Measurements from ENCODE around the gene LDLRAD3.

LDLRAD3 gene

DNA sequence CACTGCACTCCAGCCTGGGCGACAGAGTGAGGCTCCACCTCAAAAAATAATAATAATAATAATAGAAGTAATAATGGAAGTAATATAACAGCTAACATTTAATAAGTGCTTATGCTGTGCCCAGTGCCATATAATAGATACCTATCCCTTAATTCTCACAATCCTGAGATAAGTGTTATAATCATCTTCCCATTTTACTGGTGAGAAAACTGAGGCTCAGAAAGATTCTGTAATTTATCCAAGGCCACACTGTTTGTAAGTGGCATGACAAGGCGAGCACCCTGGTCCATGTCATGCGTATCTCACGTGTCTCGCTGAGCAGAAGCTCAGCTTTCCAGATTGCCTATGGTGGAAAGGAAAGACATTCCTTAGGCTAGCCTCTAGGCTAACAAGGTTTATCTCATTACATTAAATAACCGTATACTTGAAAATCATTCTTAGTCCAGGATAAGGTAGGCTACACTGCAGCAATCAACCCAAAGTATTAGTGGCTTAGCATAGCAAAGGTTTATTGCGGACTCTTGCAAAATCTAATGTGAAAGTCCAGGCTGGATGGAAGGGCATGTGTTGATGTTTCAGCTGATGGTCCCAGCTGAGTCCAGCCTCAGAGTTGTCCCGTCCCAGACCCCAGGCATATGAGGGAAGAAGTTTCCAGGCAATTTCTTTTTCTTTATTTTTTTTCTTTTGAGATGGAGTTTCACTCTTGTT is 15.0 kb upstream of the LDLRAD3 start:
- DNase-seq = no peak

DNA sequence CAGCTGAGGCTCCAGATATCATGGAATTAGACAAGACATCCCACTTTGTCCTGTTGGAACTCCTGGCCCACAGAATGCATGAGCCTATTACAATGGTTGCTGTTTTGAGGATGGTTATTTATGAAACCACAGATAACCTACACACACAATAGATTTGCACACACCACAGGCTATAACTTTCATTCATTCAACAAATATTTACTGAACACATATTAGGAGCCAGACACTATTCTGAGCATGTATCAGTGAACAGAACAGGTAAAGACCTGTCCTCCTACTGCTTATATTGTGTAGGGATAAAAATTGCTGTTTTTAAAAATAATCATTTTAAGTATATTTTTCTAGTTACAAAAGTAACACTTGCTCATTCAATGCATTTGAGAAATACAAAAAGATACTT is 13.4 kb upstream of the LDLRAD3 start:
- DNase-seq = no peak

DNA sequence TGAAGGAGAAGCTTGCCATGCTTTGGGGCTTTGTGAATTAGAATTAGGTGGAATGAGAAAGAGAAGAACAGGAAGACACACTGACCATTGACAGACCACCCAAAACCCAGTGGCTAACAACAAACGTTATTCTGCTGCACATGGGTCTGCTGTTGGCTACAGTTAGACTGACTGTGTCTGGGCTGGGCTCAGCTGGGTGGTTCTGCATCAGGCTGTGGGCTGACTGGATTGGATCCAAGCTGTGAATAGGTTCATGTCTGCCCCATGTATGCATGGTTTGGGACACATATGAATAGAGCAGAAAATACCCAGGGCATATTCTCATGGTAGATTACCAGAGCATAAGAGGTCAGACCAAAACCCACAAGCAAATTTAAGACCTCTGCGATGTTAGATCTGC is 11.7 kb upstream of the LDLRAD3 start:
- DNase-seq = no peak

DNA sequence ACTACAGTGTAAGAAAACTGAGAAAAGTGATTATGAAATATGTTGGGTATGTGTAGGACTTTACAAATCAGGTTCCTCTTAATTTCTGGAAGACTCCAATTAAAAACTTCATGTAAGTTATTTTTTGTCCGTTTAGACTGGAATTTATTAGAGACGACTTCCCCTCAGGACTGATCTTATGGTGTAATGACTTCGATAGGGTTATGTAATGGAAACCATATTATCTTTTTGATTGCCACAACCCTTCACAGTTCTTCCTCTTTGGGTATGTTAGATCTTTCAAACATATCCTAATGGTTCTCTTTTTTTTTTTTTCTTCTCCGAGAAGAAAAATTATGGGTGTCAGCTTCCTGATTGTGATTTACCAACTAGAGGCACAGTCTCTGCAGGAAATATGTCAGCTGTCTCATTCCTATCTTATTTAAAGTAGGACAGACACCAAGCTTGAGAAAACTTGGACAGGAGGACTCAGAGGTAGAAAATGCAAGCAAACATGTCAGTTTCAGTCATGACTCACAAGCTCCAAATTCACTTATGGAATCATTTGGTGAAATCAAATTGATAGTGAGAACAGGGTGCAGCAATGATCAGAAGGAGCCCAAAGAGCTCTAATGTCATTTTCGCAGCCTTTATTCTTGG is 11.1 kb upstream of the LDLRAD3 start:
- peak in 1 of 2 donors; percentile 16 for DNase-seq

DNA sequence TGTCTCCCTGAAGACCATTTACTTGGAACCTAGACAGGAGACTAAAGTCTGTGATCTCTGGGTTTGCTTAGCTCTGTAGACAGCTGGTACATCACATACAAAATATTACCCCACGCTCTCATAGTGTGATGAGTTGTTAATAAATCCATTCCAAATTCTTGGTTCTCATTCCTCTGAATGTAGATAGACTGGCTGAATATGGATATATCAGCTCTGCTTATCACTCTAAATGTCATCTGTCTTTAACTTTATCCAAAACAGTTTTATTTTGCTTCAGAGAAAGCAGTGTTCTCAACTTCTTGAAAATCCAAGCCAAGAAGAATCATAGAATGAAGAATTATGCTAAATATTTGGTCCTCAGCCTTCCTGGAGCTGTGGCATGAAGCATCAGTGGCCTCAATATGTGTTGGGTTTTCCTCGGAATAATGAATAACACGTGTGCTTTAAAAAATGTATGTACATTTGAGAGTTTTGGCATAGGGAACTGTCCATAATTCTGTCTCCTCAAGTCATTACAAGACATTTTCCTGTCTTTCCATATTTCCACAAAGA is 10.5 kb upstream of the LDLRAD3 start:
- no peak for DNase-seq

DNA sequence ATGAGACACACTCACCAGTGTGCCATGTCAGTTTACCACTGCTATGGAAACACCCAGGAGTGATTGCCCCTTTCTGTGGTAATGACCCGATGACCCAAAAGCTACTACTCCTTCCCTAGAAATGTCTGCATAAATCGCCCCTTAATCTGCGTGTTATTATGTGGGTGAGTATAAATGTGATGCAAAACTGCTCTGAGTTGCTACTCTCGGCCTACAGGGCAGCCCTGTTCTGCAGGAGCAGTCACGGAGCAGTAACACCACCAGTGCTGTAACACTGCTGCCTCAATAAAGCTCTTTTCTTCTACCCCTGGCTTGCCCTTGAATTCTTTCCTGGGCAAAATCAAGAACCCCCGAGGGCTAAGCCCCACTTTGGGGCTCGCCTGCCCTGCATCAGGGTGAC is 9.6 kb upstream of the LDLRAD3 start:
- DNase-seq = no peak

DNA sequence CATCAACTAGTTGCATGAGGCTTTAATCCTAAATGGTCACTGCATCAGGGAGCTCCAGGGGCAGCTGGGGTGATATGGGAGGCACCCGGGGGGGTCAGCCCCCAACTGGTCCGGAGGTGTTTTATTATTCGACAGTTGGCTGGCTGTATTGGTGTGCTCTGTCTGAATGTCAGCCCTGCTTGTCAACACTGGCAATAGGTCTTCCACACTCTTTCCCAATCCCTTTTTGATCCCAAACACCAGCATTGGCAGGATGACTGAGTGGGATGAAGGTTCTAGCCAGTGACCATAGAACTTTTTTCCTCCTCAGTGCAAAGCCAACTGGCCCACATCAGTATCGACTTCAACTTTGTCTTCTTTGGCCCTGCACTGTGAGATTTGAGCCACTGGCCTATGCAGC is 8.9 kb upstream of the LDLRAD3 start:
- no peak for DNase-seq

DNA sequence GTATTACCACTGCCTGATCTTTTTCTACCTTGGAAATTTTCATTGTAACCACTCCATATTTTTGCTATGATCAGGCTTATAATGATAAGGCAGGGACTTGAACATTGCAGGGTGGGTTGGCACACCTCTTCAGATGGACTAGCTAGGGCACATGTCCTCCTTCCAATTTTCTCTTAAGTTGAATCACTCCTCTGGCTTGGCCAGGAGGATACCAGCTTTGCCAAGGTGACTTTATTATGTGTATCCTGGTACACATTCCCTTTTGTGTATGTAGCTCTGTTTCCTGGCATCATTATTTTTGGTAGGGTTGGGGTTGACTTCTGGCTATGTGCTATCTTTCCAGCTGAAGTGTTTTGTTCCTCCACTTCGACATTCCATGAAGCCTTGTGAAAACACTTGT is 8.5 kb upstream of the LDLRAD3 start:
- no peak for DNase-seq

DNA sequence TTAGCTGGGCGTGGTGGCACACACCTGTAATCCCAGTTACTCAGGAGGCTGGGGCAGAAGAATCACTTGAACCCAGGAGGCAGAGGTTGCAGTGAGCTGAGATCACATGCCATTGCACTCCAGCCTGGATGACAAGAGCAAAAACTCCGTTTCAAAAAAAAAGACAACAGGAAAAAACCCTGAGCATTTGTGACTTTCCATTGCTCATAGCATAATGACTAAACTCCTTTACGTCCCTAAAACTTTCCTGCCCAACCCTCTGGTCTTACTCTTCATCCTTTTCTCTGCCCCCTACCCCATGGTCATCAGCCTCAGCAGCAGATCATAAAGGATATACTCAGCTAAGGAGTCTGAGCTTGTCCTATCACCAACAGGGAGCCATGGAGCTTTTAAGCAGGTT is 6.8 kb upstream of the LDLRAD3 start:
- no peak for DNase-seq

DNA sequence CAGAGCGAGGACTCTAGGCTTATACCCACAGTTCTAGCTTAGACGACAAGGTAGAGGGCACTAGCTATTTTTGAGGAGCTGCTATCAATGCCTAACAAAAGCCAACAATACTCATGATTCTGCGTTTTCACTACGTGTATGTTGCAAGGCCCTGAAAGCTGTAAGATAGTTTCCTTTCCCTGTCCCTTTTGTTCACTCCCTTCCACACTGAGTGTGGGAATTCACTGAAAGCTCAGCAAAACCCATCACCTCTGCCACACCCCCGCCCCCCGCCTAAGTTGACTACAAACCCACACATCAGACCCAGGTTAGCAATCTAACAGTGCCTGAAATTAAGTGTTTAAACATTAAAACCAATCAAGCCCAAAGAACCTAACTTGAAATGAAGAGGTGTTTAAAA is 6.2 kb upstream of the LDLRAD3 start:
- no peak for DNase-seq

DNA sequence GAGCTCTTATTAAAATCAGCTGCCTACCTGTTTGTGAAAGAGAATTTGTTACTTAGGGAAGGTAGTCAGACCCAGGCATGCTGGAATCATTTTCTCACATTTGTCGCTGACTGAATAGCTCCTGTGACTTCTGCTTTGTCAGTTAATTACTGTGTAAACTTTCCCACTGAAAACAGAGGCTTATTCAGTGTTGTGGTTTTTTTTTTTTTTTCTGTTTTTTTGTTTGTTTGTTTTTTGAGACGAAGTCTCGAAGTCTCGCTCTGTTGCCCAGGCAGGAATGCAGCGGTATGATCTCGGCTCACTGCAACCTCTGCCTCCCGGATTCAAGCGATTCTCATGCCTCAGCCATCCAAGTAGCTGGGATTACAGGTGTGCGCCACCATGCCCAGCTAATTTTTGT is 5.6 kb upstream of the LDLRAD3 start:
- DNase-seq = no peak

DNA sequence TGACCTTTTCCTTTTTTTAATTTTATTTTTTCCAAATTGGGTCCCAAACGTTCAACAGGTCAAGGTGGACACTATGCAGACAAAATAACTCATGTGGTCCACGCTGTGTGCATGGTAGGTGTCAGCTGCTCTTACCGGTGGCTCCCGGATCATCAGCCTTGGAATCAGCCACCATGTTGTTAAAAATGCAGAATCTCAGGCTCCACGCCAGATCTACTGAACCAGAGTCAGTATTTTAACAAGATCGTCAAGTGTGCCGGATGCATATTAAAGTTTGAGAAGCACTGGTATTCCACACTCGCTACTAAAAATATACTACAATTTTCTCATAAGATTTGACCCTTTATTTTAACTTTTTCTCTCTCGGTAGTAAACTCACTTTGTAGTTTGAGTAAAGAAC is 553 bp upstream of the LDLRAD3 start:
- no peak for DNase-seq

DNA sequence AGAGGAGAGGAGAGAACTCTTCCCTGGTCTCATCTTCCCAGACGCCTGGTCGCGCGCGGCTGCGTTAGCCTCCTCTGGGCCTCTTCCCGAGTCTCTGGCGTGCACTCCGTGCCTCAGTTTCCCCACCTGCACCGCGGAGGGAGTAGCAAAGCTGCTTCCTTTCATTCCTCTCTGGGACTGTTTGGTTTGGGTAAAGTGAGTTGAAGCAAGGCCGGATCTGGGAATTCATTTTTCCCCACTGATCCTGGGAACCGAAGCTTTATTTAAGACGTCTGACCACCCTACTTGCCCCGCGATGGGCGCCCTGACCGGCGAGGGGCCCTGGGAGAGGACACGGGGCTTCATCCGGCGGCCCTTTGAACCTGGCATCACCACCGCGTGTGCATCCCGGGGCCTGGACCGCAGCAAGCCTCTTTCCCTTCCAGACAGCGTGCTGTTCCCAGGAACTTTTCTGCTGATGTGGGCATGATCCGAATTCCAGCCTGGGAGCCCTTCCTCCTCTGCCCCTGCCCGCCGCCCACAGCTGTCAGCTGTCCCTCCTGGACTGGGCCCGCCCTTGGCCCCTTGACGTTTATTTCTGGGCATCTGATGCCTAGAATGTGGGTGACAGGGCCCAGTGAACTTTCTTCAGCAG is 758 bp downstream of the LDLRAD3 start:
- no peak for DNase-seq

DNA sequence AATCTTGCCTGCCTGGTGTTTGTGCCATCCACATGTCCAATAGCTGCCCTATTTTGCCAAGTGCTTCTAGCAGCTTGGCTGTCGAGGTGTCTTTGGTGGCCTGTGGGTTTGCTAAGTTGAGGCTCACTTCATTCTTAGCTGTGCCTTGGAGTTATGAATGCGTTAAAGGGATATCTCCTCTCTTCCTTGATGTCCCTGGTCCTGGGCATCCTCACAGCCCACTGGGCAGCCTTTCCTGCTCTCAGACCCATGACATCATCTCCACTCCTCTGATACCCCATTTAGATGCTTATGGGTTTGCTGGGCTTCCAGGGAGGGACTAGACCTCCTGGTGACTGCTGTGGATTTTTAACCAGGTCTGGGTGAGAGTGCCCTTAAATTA is 1.3 kb downstream of the LDLRAD3 start:
- DNase-seq = no peak

DNA sequence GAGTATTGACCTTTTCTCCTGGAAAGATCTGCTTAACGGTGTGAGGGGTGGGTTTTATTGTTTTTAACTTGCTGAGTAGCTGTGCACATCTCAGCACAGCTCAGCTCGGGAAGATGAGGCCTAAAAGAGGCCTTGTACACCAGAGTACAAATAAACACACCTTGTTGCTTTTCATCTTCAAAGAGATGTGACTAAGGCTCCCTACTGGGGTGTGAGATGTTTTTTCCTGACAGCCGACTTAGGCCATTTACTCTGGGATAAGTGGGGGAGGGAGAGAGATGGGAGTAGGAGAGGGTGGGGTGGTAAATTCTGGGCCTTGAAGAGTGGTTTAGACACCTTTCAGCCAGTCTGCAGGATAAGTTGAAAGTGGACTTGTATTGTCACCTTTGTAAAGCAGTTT is 2.9 kb downstream of the LDLRAD3 start:
- no peak for DNase-seq

DNA sequence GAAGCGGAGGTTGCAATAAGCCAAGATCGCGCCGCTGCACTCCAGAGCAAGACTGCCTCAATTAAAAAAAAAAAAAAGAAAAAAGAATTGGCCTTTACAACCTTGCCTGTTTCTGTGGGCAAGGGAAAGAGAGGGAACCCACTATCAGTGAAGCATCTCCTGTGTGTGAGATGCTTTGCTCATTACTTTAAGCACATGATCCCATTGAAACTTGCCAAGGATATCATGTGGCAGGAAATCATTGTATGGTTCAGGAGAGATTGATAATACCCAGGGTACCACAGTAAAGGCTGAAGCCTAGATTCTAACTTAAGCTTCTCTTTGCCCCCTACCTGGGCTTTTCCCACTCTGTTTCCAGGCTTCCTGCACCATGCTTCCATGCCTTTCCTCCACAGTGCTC is 3.6 kb downstream of the LDLRAD3 start:
- no peak for DNase-seq

DNA sequence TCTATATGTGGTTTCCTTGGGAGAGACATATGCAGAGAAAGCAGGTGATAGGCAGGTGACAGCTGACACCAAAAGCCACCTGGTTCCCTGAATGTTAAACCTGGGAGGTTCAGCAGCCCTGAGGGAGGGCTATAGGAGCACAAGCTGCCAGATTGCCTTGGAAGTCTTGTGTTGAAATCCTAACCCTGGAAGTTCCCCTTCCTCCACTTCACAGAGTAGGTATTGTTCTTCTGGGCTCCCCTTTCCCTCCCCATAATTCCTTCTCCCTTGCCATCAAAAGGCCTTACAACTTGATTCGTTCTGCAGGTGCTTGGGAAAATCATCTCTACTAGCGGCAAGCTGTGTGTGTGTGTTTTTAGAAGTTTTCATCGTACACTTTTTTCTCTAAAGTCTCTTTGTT is 5.4 kb downstream of the LDLRAD3 start:
- DNase-seq = no peak

DNA sequence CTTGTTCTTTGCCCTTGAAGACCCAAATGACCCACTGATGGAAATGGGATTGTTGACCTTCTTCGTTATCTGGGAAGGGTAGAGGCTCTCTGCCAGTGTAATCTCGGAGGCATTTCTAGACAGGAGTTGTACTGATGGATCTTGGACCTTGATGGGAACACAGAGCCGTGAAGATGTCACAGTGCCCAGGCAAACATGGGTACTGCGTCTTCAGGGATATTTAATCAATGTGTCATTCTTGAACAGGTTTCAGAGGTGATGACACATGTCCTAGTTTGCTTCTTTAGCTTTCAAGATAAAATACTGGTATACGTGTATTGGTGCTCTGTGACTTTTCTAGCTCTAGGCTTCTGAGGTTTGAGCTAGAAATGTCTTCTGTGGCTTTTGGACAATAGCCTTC is 6.2 kb downstream of the LDLRAD3 start:
- no peak for DNase-seq

DNA sequence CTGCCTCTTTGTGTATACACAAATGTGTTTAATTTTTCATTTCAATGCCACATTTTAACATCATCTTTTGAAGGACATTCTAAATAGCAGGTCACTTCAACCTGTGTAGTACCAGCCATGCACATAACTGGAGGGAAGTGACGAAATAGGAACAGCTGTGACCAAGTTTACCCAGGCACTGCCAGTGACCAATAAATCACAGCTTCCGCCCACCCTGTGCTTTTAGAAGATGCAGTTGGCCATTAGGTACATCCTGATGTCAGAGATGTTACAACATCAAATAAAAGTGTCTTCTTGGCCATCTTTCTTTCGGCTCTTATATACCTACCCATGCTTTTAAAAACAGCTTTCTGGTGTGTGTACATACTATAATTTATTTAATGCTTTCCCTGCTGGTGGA is 7.8 kb downstream of the LDLRAD3 start:
- no peak for DNase-seq

DNA sequence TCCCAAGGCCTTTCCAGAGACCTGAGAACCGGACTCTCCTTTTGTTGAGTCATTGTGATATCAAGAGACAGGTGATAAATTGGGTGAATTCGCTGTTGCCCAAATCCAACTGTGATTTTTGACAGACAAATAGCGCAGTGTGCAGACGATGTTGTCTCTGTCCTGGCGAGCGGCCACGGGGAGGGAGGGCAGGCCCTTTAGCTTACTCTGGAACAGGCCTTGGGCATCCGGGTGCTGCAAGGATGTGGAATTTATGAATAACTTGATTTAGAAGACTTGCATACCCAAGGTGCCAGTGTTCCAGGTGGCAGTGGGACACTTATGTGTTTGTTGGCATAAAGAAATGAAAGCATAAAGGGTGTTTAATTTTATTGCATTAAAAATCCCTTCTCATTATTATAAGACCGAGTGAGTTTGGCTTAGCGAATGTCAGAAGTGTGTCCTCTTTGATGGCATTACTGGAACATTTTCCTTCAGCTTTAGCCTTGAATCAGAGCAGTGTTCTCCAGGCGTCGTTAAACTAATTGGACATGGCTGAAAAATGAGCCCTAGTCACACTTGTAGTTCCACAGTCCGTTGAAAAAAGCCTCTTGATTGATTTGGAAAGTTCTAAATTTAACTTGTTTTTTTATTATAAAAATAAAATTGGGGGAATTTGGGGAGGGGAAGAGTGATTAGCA is 9.4 kb downstream of the LDLRAD3 start:
- no peak for DNase-seq

DNA sequence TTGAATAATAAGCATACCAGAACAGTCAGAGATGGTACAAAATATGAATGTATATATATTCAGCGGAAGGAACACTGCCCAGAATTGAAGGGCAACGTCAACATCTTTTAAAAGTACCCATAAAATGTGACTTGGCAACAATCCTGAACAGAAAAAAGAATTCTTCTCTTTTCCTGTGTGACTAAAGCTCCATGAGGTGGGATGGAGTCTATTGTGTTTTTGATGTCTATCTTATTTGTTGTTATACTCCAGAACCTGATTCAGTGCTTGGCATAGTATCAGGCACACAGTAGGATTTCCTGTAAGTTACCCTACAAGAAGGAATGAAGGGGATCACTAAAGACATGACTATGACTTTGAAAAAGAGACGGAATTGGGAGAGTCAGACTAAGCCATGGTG is 10.3 kb downstream of the LDLRAD3 start:
- DNase-seq = no peak

DNA sequence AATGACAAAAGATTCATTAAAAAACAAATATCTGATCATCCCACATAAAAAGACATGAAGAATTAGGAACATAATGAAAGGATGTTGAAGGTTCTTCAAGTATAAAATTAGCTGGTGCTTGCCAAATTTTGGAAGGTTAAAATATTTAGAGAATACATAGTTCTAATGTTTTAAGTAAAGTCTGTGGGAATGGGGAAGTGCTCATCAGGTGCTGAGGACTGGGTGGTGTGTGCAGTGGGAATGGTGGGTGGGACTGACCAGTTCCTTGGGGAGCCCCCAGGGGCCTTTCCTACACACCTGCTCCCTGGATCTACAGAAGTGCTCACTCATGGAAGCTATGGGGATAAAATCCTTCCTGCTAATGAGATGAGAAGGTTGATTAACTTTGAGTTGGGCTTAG is 11.8 kb downstream of the LDLRAD3 start:
- DNase-seq = no peak

DNA sequence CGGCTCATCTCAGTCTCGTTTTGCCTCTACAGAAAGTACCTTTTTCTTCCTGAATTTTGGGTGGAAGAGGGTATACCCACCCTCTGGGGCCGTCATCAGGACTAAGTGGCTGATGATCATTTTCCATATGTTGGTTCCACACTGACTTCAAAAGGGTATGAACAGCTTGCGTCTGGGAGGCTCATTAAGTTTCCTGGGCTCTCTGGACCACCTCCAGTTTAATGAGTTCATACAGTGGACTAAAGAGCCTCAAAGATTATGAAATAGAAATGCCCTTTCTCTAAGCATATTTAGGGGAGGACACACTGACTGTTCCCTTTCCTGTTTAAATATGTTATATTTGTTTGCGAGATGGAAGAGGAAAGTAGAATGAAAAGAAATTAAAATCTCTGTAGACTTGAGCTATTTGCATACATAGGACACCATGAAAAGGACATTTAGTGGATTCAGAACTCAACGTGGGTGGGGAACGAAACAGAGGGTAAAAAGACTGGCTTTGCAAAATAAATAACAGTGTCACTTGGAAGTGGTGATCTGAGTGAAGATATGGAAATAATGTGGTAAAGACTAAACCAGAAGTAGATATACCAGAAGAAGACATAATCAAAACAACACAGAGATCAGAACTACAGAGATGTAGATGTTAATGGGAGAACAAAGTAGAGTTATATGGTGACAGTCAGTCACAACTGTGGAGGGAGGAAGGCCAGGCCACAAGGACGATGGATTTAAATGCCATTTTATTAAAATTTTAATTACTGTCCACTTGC is 18.7 kb downstream of the LDLRAD3 start:
- DNase-seq = no peak

Data from CD4-positive, alpha-beta T cell treated with Interleukin-4 for 1 hour (primary cell).